EH (cell line): ENCODE data around the gene SENP2.
"Not testable (repeated sequence)": the region's sequence is repeated elsewhere in the genome, so short reads cannot be mapped to it uniquely, and the experiment has no call there.

Experiments used
- DNase-seq: peaks from one replicate; pipeline ENCODE4 v3.0.0-alpha.2; 2015; ENCODE audit warnings: low read depth

The SENP2 gene

GRCh38 chr3:185647880-185648210, 61.8 kb downstream of the SENP2 start:
- no peak for DNase-seq

GRCh38 chr3:185648396-185648795, 62.3 kb downstream of the SENP2 start:
- DNase-seq: no peak

- DNase-seq: no peak
These were observed 63.3 kb downstream of the SENP2 start for GRCh38 chr3:185649414-185649813.

GRCh38 chr3:185651971-185652370, 65.9 kb downstream of the SENP2 start:
- no peak for DNase-seq

GRCh38 chr3:185653949-185654757, 68.1 kb downstream of the SENP2 start:
- DNase-seq: no peak

GRCh38 chr3:185654758-185655145, 68.7 kb downstream of the SENP2 start:
- DNase-seq: no peak

- no peak for DNase-seq
These were observed 69.6 kb downstream of the SENP2 start for GRCh38 chr3:185655426-185656320.

- peak; percentile 100 for DNase-seq
These were observed 70.3 kb downstream of the SENP2 start for GRCh38 chr3:185656321-185656840.

- no peak for DNase-seq
These were observed 71.1 kb downstream of the SENP2 start for GRCh38 chr3:185657211-185657610.

GRCh38 chr3:185657691-185658503, 71.8 kb downstream of the SENP2 start:
- DNase-seq: no peak

- peak; percentile 100 for DNase-seq
These were observed 72.4 kb downstream of the SENP2 start for GRCh38 chr3:185658504-185658912.

GRCh38 chr3:185658943-185659342, 72.8 kb downstream of the SENP2 start:
- no peak for DNase-seq

GRCh38 chr3:185659942-185660921, 74.1 kb downstream of the SENP2 start:
- peak; percentile 81 for DNase-seq

GRCh38 chr3:185661296-185661695, 75.2 kb downstream of the SENP2 start:
- DNase-seq: not testable (repeated sequence)

GRCh38 chr3:185661772-185662171, 75.7 kb downstream of the SENP2 start:
- DNase-seq: no peak

GRCh38 chr3:185663929-185664328, 77.8 kb downstream of the SENP2 start:
- no peak for DNase-seq

GRCh38 chr3:185667574-185667973, 81.5 kb downstream of the SENP2 start:
- DNase-seq: no peak

- peak; percentile 78 for DNase-seq
These were observed 91.2 kb downstream of the SENP2 start for GRCh38 chr3:185677146-185677829.

- DNase-seq: no peak
These were observed 91.9 kb downstream of the SENP2 start for GRCh38 chr3:185678027-185678426.

GRCh38 chr3:185680231-185680630, 94.1 kb downstream of the SENP2 start:
- no peak for DNase-seq
